H1 (cell line): ENCODE results near the gene ALDH1L2.

Experiments used
- CTCF ChIP-seq, 3 experiments: IDR thresholded peaks; 1 replicate in 2 of 3; 2 replicates in 1 of 3; pipeline versions ENCODE4 v1.5.1 to v1.6.1; 2011; ENCODE audit warnings: low read length in 3 of 3, mild to moderate bottlenecking in 3 of 3, inconsistent platforms in 2 of 3, low read depth in 1 of 3, moderate library complexity in 1 of 3; ENCODE audit not compliant: insufficient read depth in 1 of 3; ENCODE audit errors: control extremely low read depth in 1 of 3
- E2F6 ChIP-seq: IDR thresholded peaks from 2 replicates; pipeline ENCODE4 v1.6.1; 2012; ENCODE audit warnings: inconsistent platforms
- EGR1 ChIP-seq: IDR thresholded peaks from 2 replicates; pipeline ENCODE4 v1.6.1; 2011; ENCODE audit warnings: low read depth, low read length, borderline replicate concordance
- POLR2AphosphoS5 ChIP-seq: IDR thresholded peaks from 2 replicates; pipeline ENCODE4 v1.6.1; 2011; ENCODE audit warnings: low read depth, low read length
- SIX5 ChIP-seq: IDR thresholded peaks from 2 replicates; pipeline ENCODE4 v1.6.1; 2011; ENCODE audit warnings: mild to moderate bottlenecking, low read depth, low read length
- SP2 ChIP-seq: IDR thresholded peaks from 2 replicates; pipeline ENCODE4 v1.6.1; 2012; ENCODE audit warnings: mild to moderate bottlenecking, low read length, inconsistent platforms
- TCF12 ChIP-seq: IDR thresholded peaks from 2 replicates; pipeline ENCODE4 v1.6.1; 2011; ENCODE audit warnings: low read depth, mild to moderate bottlenecking, low read length
- USF2 ChIP-seq: IDR thresholded peaks from 2 replicates; pipeline ENCODE4 v1.6.1; 2011; ENCODE audit warnings: low read length, improper control_type of control experiment

GRCh38 chr12:105033851-105034250, 50.4 kb downstream of the ALDH1L2 start:
- TF ChIP-seq SIX5: no peak
- no peak for TF ChIP-seq TCF12
- no peak for TF ChIP-seq POLR2AphosphoS5
- no peak for TF ChIP-seq E2F6
- no peak for TF ChIP-seq USF2
- no peak for TF ChIP-seq CTCF (IDR thresholded peaks at IDR 0.05; ENCODE audit: control extremely low read depth in 1 of 3, insufficient read depth in 1 of 3, low read depth in 1 of 3, low read length in 3 of 3)
- TF ChIP-seq SP2: no peak
- no peak for TF ChIP-seq EGR1
